ENCODE measurements around the gene SFMBT2.
"Not testable (repeated sequence)": the region's sequence is repeated elsewhere in the genome, so short reads cannot be mapped to it uniquely, and the experiment has no call there.

Gene SFMBT2

GRCh38 chr10:7209458-7209857, 201.4 kb downstream of the SFMBT2 start:
- no peak for DNase-seq

- DNase-seq, result no peak
These were observed 204.3 kb downstream of the SFMBT2 start for GRCh38 chr10:7206412-7207100.

- no peak for DNase-seq
These were observed 205.2 kb downstream of the SFMBT2 start for GRCh38 chr10:7205656-7206055.

- DNase-seq, result no peak
These were observed 208.0 kb downstream of the SFMBT2 start for GRCh38 chr10:7202793-7203355.

GRCh38 chr10:7199152-7199760, 211.6 kb downstream of the SFMBT2 start:
- DNase-seq, result no peak

- DNase-seq, result no peak
These were observed 214.6 kb downstream of the SFMBT2 start for GRCh38 chr10:7196284-7196683.

- DNase-seq, result no peak
These were observed 215.7 kb downstream of the SFMBT2 start for GRCh38 chr10:7195118-7195517.

GRCh38 chr10:7194571-7194970, 216.3 kb downstream of the SFMBT2 start:
- DNase-seq, result no peak

- DNase-seq, result peak; percentile 31 to 41
These were observed 217.5 kb downstream of the SFMBT2 start for GRCh38 chr10:7193369-7193768.

GRCh38 chr10:7192831-7193361, 217.9 kb downstream of the SFMBT2 start:
- peak; percentile 56 to 59 for DNase-seq

- no peak for DNase-seq
These were observed 218.8 kb downstream of the SFMBT2 start for GRCh38 chr10:7192061-7192460.

GRCh38 chr10:7190772-7191171, 220.1 kb downstream of the SFMBT2 start:
- not testable (repeated sequence) for DNase-seq

GRCh38 chr10:7189909-7190308, 220.9 kb downstream of the SFMBT2 start:
- DNase-seq, result no peak

GRCh38 chr10:7188456-7189050, 222.3 kb downstream of the SFMBT2 start:
- DNase-seq, result no peak

GRCh38 chr10:7186387-7187018, 224.3 kb downstream of the SFMBT2 start:
- DNase-seq, result no peak

GRCh38 chr10:7185367-7185690, 225.5 kb downstream of the SFMBT2 start:
- no peak for DNase-seq

GRCh38 chr10:7184660-7185366, 226.0 kb downstream of the SFMBT2 start:
- no peak for DNase-seq

- not testable (repeated sequence) for DNase-seq
These were observed 226.7 kb downstream of the SFMBT2 start for GRCh38 chr10:7184116-7184515.

- DNase-seq, result not testable (repeated sequence)
These were observed 228.5 kb downstream of the SFMBT2 start for GRCh38 chr10:7182327-7182726.

- DNase-seq, result no peak
These were observed 229.4 kb downstream of the SFMBT2 start for GRCh38 chr10:7181420-7181819.

GRCh38 chr10:7179536-7179935, 231.3 kb downstream of the SFMBT2 start:
- no peak for DNase-seq

GRCh38 chr10:7173948-7174347, 236.9 kb downstream of the SFMBT2 start:
- DNase-seq, result no peak

GRCh38 chr10:7171825-7172224, 239.0 kb downstream of the SFMBT2 start:
- DNase-seq, result no peak

Measured in activated CD4-positive, alpha-beta T cell treated with anti-CD3 and anti-CD28 coated beads for 4 hours (primary cell).